NT2/D1 (cell line): ENCODE data around the gene FBXW8.

ENCODE experiments used
- SUZ12 ChIP-seq: IDR thresholded peaks from 2 replicates; pipeline ENCODE4 v1.6.1; 2011; ENCODE audit not compliant: insufficient read length, insufficient read depth; ENCODE audit errors: extremely low read depth
- YY1 ChIP-seq: IDR thresholded peaks from 2 replicates; pipeline ENCODE4 v1.6.1; 2011; ENCODE audit not compliant: insufficient read length, insufficient read depth
- ZNF274 ChIP-seq: IDR thresholded peaks from 2 replicates; pipeline ENCODE4 v1.6.1; 2011; ENCODE audit warnings: mild to moderate bottlenecking, low read depth, low read length

- no peak for TF ChIP-seq YY1
- no peak for TF ChIP-seq ZNF274
- no peak for TF ChIP-seq SUZ12
Measured at GRCh38 chr12:116982791-116983411, 72.2 kb downstream of the FBXW8 start.
